Measurements from ENCODE around the gene RAET1E. TPM values are rescaled to one million over a fixed set of nuclear protein-coding genes. Genes with fewer than 3 reads are reported as not detected.

RAET1E gene
- total and polyA plus RNA-seq, 9 of the 15 experiments (the other 6 are each of a cell fraction or from before 2014, with no cell fraction given), result not detected

DNA sequence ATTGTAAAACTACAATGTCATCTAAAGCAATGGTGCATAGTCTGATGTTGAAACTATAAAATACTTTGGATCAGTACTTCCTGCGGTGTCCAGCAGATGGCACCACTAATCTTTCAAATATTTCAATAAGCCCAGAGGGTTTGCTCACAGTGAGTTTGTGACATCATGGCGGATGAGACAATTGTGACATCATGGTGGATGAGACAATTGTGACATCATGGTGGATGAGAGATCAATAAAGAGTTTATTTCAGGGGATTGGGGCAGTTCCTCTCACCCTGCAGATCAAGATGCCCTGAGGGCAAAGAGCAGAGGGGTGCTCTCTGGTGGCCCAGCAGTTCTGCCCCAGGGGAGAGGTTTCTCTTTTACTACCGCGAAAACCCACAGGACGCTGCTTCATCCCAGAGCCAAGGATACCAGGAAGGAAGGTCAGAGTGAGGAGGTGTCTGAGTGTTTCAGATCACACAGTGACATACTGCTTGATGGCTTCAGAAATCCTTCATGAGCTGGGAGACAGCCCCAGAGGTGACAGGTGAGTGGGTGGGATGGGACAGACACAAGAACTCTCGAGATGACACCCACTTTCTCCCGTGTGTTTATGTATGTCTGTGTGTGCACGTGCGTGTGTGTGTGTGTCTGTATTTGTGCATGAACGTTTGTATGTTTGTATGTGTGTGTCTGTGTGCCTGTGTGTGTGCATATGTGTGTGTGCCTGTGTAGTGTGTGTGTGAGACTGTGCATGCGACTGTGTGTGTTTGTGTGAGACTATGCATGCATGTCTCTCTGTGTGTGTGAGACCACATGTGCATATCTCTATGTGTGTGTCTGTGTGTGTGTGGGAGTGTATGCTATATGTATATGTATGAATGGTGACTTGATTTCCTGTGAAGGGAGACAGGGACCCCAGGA, 36.6 kb upstream of the RAET1E start (continued):
- TF ChIP-seq, protein P1, sequence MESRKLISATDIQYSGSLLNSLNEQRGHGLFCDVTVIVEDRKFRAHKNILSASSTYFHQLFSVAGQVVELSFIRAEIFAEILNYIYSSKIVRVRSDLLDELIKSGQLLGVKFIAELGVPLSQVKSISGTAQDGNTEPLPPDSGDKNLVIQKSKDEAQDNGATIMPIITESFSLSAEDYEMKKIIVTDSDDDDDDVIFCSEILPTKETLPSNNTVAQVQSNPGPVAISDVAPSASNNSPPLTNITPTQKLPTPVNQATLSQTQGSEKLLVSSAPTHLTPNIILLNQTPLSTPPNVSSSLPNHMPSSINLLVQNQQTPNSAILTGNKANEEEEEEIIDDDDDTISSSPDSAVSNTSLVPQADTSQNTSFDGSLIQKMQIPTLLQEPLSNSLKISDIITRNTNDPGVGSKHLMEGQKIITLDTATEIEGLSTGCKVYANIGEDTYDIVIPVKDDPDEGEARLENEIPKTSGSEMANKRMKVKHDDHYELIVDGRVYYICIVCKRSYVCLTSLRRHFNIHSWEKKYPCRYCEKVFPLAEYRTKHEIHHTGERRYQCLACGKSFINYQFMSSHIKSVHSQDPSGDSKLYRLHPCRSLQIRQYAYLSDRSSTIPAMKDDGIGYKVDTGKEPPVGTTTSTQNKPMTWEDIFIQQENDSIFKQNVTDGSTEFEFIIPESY (CRISPR knock-in tag; IDR thresholded peaks at IDR 0.05), result no peak
- TF ChIP-seq CEBPG (CRISPR knock-in tag; IDR thresholded peaks at IDR 0.05), result peak; percentile 59; the same call in 1 of the 2 replicates
- peak; percentile 82 to 94 for TF ChIP-seq CEBPG (tag; conservative IDR thresholded peaks at IDR 0.05 in 1 of 2, IDR thresholded peaks at IDR 0.05 in 1 of 2)
- no peak for TF ChIP-seq ZNF778 (CRISPR knock-in tag; IDR thresholded peaks at IDR 0.05)
- 0 out of 4 replicates have a peak, but pooled peaks of 1 of the 2 experiments have one; percentile 12 for TF ChIP-seq HDAC1 (IDR thresholded peaks at IDR 0.05)
- peak; percentile 56 for TF ChIP-seq CTBP1 (IDR thresholded peaks at IDR 0.05; ENCODE audit: borderline replicate concordance)
- no peak for TF ChIP-seq FOXK1 (CRISPR knock-in tag; IDR thresholded peaks at IDR 0.05; ENCODE audit: borderline replicate concordance)
- peak; percentile 29 for TF ChIP-seq PHF20 (IDR thresholded peaks at IDR 0.05; ENCODE audit: partially characterized antibody)
- TF ChIP-seq ZFP30 (CRISPR knock-in tag; IDR thresholded peaks at IDR 0.05; ENCODE audit: borderline replicate concordance), result no peak
- TF ChIP-seq KLF16 (IDR thresholded peaks at IDR 0.05), result peak; percentile 33; the same call in 1 of the 2 replicates
- TF ChIP-seq, protein P2, sequence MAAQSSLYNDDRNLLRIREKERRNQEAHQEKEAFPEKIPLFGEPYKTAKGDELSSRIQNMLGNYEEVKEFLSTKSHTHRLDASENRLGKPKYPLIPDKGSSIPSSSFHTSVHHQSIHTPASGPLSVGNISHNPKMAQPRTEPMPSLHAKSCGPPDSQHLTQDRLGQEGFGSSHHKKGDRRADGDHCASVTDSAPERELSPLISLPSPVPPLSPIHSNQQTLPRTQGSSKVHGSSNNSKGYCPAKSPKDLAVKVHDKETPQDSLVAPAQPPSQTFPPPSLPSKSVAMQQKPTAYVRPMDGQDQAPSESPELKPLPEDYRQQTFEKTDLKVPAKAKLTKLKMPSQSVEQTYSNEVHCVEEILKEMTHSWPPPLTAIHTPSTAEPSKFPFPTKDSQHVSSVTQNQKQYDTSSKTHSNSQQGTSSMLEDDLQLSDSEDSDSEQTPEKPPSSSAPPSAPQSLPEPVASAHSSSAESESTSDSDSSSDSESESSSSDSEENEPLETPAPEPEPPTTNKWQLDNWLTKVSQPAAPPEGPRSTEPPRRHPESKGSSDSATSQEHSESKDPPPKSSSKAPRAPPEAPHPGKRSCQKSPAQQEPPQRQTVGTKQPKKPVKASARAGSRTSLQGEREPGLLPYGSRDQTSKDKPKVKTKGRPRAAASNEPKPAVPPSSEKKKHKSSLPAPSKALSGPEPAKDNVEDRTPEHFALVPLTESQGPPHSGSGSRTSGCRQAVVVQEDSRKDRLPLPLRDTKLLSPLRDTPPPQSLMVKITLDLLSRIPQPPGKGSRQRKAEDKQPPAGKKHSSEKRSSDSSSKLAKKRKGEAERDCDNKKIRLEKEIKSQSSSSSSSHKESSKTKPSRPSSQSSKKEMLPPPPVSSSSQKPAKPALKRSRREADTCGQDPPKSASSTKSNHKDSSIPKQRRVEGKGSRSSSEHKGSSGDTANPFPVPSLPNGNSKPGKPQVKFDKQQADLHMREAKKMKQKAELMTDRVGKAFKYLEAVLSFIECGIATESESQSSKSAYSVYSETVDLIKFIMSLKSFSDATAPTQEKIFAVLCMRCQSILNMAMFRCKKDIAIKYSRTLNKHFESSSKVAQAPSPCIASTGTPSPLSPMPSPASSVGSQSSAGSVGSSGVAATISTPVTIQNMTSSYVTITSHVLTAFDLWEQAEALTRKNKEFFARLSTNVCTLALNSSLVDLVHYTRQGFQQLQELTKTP (IDR thresholded peaks at IDR 0.05; ENCODE audit: low read depth in 1 of 2, partially characterized antibody in 2 of 2), result no peak
- TF ChIP-seq CBX2 (IDR thresholded peaks at IDR 0.05; ENCODE audit: insufficient read depth, low read length, poor library complexity, severe bottlenecking), result no peak
- peak in 1 of 2 experiments; percentile 95; a peak in 2 of 4 replicates for TF ChIP-seq TBL1XR1 (IDR thresholded peaks at IDR 0.05; ENCODE audit: low read length in 2 of 2)
- peak; percentile 48 for TF ChIP-seq TEAD4 (IDR thresholded peaks at IDR 0.05; ENCODE audit: low read length)
- TF ChIP-seq TEAD4 (CRISPR knock-in tag; IDR thresholded peaks at IDR 0.05; ENCODE audit: borderline replicate concordance), result no peak
- TF ChIP-seq ZNF274 (IDR thresholded peaks at IDR 0.05; ENCODE audit: borderline replicate concordance, low read depth, low read length), result no peak
- TF ChIP-seq ATF1 (CRISPR knock-in tag; IDR thresholded peaks at IDR 0.05), result peak; percentile 77
- peak; percentile 99 for TF ChIP-seq ATF1 (tag; IDR thresholded peaks at IDR 0.05)
- no peak for TF ChIP-seq BRD4 (IDR thresholded peaks at IDR 0.05)
- TF ChIP-seq, protein P3, sequence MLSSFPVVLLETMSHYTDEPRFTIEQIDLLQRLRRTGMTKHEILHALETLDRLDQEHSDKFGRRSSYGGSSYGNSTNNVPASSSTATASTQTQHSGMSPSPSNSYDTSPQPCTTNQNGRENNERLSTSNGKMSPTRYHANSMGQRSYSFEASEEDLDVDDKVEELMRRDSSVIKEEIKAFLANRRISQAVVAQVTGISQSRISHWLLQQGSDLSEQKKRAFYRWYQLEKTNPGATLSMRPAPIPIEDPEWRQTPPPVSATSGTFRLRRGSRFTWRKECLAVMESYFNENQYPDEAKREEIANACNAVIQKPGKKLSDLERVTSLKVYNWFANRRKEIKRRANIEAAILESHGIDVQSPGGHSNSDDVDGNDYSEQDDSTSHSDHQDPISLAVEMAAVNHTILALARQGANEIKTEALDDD (IDR thresholded peaks at IDR 0.05), result no peak

All from K562 (cell line).